Loucy (cell line): Measurements from ENCODE around the gene SLC15A3.

ENCODE experiments used
- H2AFZ ChIP-seq: fragments of 200-600 bp; sonication (generic); 2 replicates; pipeline ENCODE4 v1.6.0; 2016; ENCODE audit warnings: antibody characterized with exemption, mild to moderate bottlenecking, low read length, moderate library complexity
- H3F3A ChIP-seq: fragments of 200-600 bp; 2 replicates; pipeline ENCODE4 v1.6.0; 2016; ENCODE audit warnings: antibody characterized with exemption, low read depth, mild to moderate bottlenecking
- H3K27me3 ChIP-seq: fragments of 200-600 bp; sonication (generic); 2 replicates; pipeline ENCODE4 v1.6.1; 2014; ENCODE audit warnings: low read length, mild to moderate bottlenecking; ENCODE audit not compliant: insufficient read depth, poor library complexity, severe bottlenecking
- H3K36me3 ChIP-seq: fragments of 200-600 bp; sonication (generic); 2 replicates; pipeline ENCODE4 v1.6.1; 2016; ENCODE audit warnings: low read length; ENCODE audit not compliant: insufficient read depth
- H3K4me1 ChIP-seq: fragments of 200-600 bp; sonication (generic); 2 replicates; pipeline ENCODE4 v1.5.1; 2014; ENCODE audit warnings: low read length, mild to moderate bottlenecking; ENCODE audit not compliant: insufficient read depth, poor library complexity, severe bottlenecking
- H3K4me2 ChIP-seq: fragments of 200-600 bp; sonication (generic); 2 replicates; pipeline ENCODE4 v1.6.0; 2014; ENCODE audit warnings: antibody characterized with exemption, low read length, low read depth, mild to moderate bottlenecking; ENCODE audit not compliant: poor library complexity, severe bottlenecking
- H3K4me3 ChIP-seq: fragments of 200-600 bp; sonication (generic); 2 replicates; pipeline ENCODE4 v1.5.1; 2014; ENCODE audit warnings: low read length, mild to moderate bottlenecking, mixed read lengths; ENCODE audit not compliant: poor library complexity, severe bottlenecking
- H3K79me2 ChIP-seq: fragments of 200-600 bp; sonication (generic); 2 replicates; pipeline ENCODE4 v1.6.1; 2014; ENCODE audit warnings: low read length; ENCODE audit not compliant: insufficient read depth
- H3K9ac ChIP-seq: fragments of 200-600 bp; sonication (generic); 2 replicates; pipeline ENCODE4 v1.6.0; 2014; ENCODE audit warnings: mild to moderate bottlenecking, low read depth, low read length, moderate library complexity; ENCODE audit not compliant: poor library complexity, severe bottlenecking
- H3K9me2 ChIP-seq: fragments of 200-600 bp; sonication (generic); replicated peaks from 2 replicates; pipeline ENCODE4 v1.6.1; 2016; ENCODE audit warnings: low read depth, low read length, mixed read lengths
- H3K9me3 ChIP-seq: fragments of 200-600 bp; sonication (generic); 2 replicates; pipeline ENCODE4 v1.6.1; 2014; ENCODE audit warnings: mild to moderate bottlenecking, antibody characterized with exemption, low read length, low read depth; ENCODE audit not compliant: insufficient read depth
- H4K20me1 ChIP-seq: fragments of 200-600 bp; sonication (generic); 2 replicates; pipeline ENCODE4 v1.6.0; 2014; ENCODE audit warnings: antibody characterized with exemption, low read length, mild to moderate bottlenecking; ENCODE audit not compliant: insufficient read depth, poor library complexity, severe bottlenecking
- CTCF ChIP-seq: fragments of 200-600 bp; sonication (generic); conservative IDR thresholded peaks from 2 replicates; pipeline ENCODE4 v1.5.1; 2014; ENCODE audit warnings: mild to moderate bottlenecking, antibody characterized with exemption, low read length
- EZH2phosphoT487 ChIP-seq: fragments of 200-600 bp; IDR thresholded peaks from 2 replicates; pipeline ENCODE4 v1.6.1; 2018; ENCODE audit warnings: antibody characterized with exemption, mild to moderate bottlenecking, moderate library complexity, borderline replicate concordance

SLC15A3 gene

GRCh38 chr11:60919956-60920355, 32.0 kb downstream of the SLC15A3 start:
- H2AFZ ChIP-seq = no peak overlapping the region
- H3K79me2 ChIP-seq = peaks cover 45% of the 10 kb centered on the region
- H3K4me3 ChIP-seq = no peak overlapping the region
- H3K27me3 ChIP-seq = no peaks in the 10 kb centered on the region
- TF ChIP-seq EZH2phosphoT487 = no peak
- TF ChIP-seq CTCF = no peak
- peaks cover 27% of the 10 kb centered on the region for H4K20me1 ChIP-seq
- H3K4me1 ChIP-seq = peaks cover 48% of the 10 kb centered on the region
- no peaks in the 10 kb centered on the region for H3K9me3 ChIP-seq
- H3F3A ChIP-seq = no peaks in the 10 kb centered on the region
- no peaks in the 10 kb centered on the region for H3K9me2 ChIP-seq
- no peak overlapping the region for H3K4me2 ChIP-seq
- peaks cover 40% of the 10 kb centered on the region; the same call in 1 of the 2 replicates for H3K36me3 ChIP-seq
- no peak overlapping the region for H3K9ac ChIP-seq

- peaks cover 40% of the 10 kb centered on the region; the same call in 1 of the 2 replicates for H3K36me3 ChIP-seq
- H3K9me2 ChIP-seq = no peaks in the 10 kb centered on the region
- H3K4me3 ChIP-seq = no peak overlapping the region
- H2AFZ ChIP-seq = no peak overlapping the region
- H3K4me1 ChIP-seq = peaks cover 46% of the 10 kb centered on the region
- H4K20me1 ChIP-seq = peaks cover 27% of the 10 kb centered on the region
- peak overlapping the region; percentile 7 for H3K9ac ChIP-seq
- H3K4me2 ChIP-seq = peak overlapping the region; percentile 95
- H3K9me3 ChIP-seq = no peaks in the 10 kb centered on the region
- H3K27me3 ChIP-seq = no peaks in the 10 kb centered on the region
- TF ChIP-seq CTCF (no peak), EZH2phosphoT487 (no peak)
- peaks cover 51% of the 10 kb centered on the region for H3K79me2 ChIP-seq
- no peaks in the 10 kb centered on the region for H3F3A ChIP-seq
Measured at GRCh38 chr11:60919320-60919719, 32.7 kb downstream of the SLC15A3 start.

- Histone ChIP-seq H3K36me3 (peaks cover 40% of the 10 kb centered on the region; the same call in 1 of the 2 replicates), H3K79me2 (peaks cover 54% of the 10 kb centered on the region)
Measured at GRCh38 chr11:60918939-60919265, 33.1 kb downstream of the SLC15A3 start.

More at GRCh38 chr11:60918939-60919265, 33.1 kb downstream of the SLC15A3 start:
- Histone ChIP-seq H2AFZ (no peak overlapping the region), H4K20me1 (peaks cover 27% of the 10 kb centered on the region), H3K9me3 (no peaks in the 10 kb centered on the region), H3K4me1 (peaks cover 42% of the 10 kb centered on the region), H3K4me3 (no peak overlapping the region), H3K9me2 (no peaks in the 10 kb centered on the region), H3K27me3 (no peaks in the 10 kb centered on the region), H3F3A (no peaks in the 10 kb centered on the region), H3K4me2 (peak overlapping the region; percentile 95), H3K9ac (peak overlapping the region; percentile 7)
- TF ChIP-seq CTCF (no peak), EZH2phosphoT487 (no peak)
